GM18870 (cell line): Measurements from ENCODE around the gene TAF1B.
"Not testable (repeated sequence)": the region's sequence is repeated elsewhere in the genome, so short reads cannot be mapped to it uniquely, and the experiment has no call there.

Experiments used
- ATAC-seq: cut with Tn5 transposase; IDR thresholded peaks from one replicate; pipeline ENCODE4 v1.9.1; 2021; ENCODE audit warnings: moderate library complexity; ENCODE audit not compliant: unreplicated experiment

TAF1B gene

GRCh38 chr2:9830685-9831410 is 12.4 kb upstream of the TAF1B start:
- ATAC-seq = no peak

- no peak for ATAC-seq
Measured at GRCh38 chr2:9831670-9832069, 11.6 kb upstream of the TAF1B start.

GRCh38 chr2:9832586-9832985 is 10.7 kb upstream of the TAF1B start:
- ATAC-seq = no peak

GRCh38 chr2:9835068-9835467 is 8.2 kb upstream of the TAF1B start:
- not testable (repeated sequence) for ATAC-seq

GRCh38 chr2:9836074-9836473 is 7.2 kb upstream of the TAF1B start:
- no peak for ATAC-seq

GRCh38 chr2:9836517-9836916 is 6.8 kb upstream of the TAF1B start:
- no peak for ATAC-seq

- no peak for ATAC-seq
Measured at GRCh38 chr2:9837451-9837850, 5.8 kb upstream of the TAF1B start.

GRCh38 chr2:9838391-9838790 is 4.9 kb upstream of the TAF1B start:
- ATAC-seq = no peak

GRCh38 chr2:9842487-9843228 is 616 bp upstream of the TAF1B start:
- no peak for ATAC-seq

GRCh38 chr2:9844036-9844483 is 786 bp downstream of the TAF1B start:
- ATAC-seq = no peak

GRCh38 chr2:9844576-9844975 is 1.3 kb downstream of the TAF1B start:
- ATAC-seq = no peak

GRCh38 chr2:9846554-9846953 is 3.3 kb downstream of the TAF1B start:
- ATAC-seq = no peak

GRCh38 chr2:9847140-9847539 is 3.9 kb downstream of the TAF1B start:
- no peak for ATAC-seq

GRCh38 chr2:9852881-9853280 is 9.6 kb downstream of the TAF1B start:
- ATAC-seq = no peak

GRCh38 chr2:9857814-9858729 is 14.8 kb downstream of the TAF1B start:
- ATAC-seq = no peak

- no peak for ATAC-seq
Measured at GRCh38 chr2:9858730-9859068, 15.4 kb downstream of the TAF1B start.

- not testable (repeated sequence) for ATAC-seq
Measured at GRCh38 chr2:9860922-9861580, 17.8 kb downstream of the TAF1B start.

GRCh38 chr2:9867881-9868280 is 24.6 kb downstream of the TAF1B start:
- ATAC-seq = no peak

GRCh38 chr2:9873337-9873736 is 30.1 kb downstream of the TAF1B start:
- ATAC-seq = no peak

- ATAC-seq = no peak
Measured at GRCh38 chr2:9877026-9877425, 33.8 kb downstream of the TAF1B start.

- no peak for ATAC-seq
Measured at GRCh38 chr2:9877726-9878125, 34.5 kb downstream of the TAF1B start.
